WTC11 (cell line): ENCODE data around the gene F8A1.

Experiments used
- ATF3 ChIP-seq: sonication (generic); formaldehyde crosslinking; conservative IDR thresholded peaks from 2 replicates; pipeline ENCODE4 v1.8.1; 2022; ENCODE audit warnings: mild to moderate bottlenecking, missing genetic modification reagents
- E2F1 ChIP-seq: sonication (generic); formaldehyde crosslinking; IDR thresholded peaks from 2 replicates; pipeline ENCODE4 v1.8.0; 2022; ENCODE audit warnings: mild to moderate bottlenecking, missing genetic modification reagents
- ELF4 ChIP-seq: sonication (generic); formaldehyde crosslinking; IDR thresholded peaks from 2 replicates; pipeline ENCODE4 v1.8.1; 2022; ENCODE audit warnings: low read depth, mild to moderate bottlenecking, moderate library complexity, missing genetic modification reagents
- NR1H2 ChIP-seq: sonication (generic); formaldehyde crosslinking; IDR thresholded peaks from 2 replicates; pipeline ENCODE4 v1.9.0; 2021; ENCODE audit warnings: mild to moderate bottlenecking, moderate library complexity, missing genetic modification reagents
- TEAD1 ChIP-seq: sonication (generic); formaldehyde crosslinking; IDR thresholded peaks from 2 replicates; pipeline ENCODE4 v1.8.0; 2022; ENCODE audit warnings: mild to moderate bottlenecking, missing genetic modification reagents
- TF ChIP-seq, protein P1 (sequence below): sonication (generic); formaldehyde crosslinking; IDR thresholded peaks from 2 replicates; pipeline ENCODE4 v1.8.1; 2022; ENCODE audit warnings: low read depth, mild to moderate bottlenecking, moderate library complexity, missing genetic modification reagents, borderline replicate concordance
- TF ChIP-seq, protein P2 (sequence below): fragments of 200-600 bp; IDR thresholded peaks from 2 replicates; pipeline ENCODE4 v1.8.0; 2022; ENCODE audit warnings: antibody characterized with exemption

- TF ChIP-seq, protein P1, sequence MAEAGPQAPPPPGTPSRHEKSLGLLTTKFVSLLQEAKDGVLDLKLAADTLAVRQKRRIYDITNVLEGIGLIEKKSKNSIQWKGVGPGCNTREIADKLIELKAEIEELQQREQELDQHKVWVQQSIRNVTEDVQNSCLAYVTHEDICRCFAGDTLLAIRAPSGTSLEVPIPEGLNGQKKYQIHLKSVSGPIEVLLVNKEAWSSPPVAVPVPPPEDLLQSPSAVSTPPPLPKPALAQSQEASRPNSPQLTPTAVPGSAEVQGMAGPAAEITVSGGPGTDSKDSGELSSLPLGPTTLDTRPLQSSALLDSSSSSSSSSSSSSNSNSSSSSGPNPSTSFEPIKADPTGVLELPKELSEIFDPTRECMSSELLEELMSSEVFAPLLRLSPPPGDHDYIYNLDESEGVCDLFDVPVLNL (CRISPR knock-in tag): no peak
- TF ChIP-seq, protein P2, sequence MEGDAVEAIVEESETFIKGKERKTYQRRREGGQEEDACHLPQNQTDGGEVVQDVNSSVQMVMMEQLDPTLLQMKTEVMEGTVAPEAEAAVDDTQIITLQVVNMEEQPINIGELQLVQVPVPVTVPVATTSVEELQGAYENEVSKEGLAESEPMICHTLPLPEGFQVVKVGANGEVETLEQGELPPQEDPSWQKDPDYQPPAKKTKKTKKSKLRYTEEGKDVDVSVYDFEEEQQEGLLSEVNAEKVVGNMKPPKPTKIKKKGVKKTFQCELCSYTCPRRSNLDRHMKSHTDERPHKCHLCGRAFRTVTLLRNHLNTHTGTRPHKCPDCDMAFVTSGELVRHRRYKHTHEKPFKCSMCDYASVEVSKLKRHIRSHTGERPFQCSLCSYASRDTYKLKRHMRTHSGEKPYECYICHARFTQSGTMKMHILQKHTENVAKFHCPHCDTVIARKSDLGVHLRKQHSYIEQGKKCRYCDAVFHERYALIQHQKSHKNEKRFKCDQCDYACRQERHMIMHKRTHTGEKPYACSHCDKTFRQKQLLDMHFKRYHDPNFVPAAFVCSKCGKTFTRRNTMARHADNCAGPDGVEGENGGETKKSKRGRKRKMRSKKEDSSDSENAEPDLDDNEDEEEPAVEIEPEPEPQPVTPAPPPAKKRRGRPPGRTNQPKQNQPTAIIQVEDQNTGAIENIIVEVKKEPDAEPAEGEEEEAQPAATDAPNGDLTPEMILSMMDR: no peak
- no peak for TF ChIP-seq NR1H2
- no peak for TF ChIP-seq ELF4 (CRISPR knock-in tag)
- TF ChIP-seq ATF3 (CRISPR knock-in tag): no peak
- TF ChIP-seq E2F1 (CRISPR knock-in tag): no peak
- no peak for TF ChIP-seq TEAD1
Observed at GRCh38 chrX:154914052-154914451, 27.9 kb downstream of the F8A1 start.
